ENCODE measurements around the gene LRRN1.

LRRN1 gene

DNA sequence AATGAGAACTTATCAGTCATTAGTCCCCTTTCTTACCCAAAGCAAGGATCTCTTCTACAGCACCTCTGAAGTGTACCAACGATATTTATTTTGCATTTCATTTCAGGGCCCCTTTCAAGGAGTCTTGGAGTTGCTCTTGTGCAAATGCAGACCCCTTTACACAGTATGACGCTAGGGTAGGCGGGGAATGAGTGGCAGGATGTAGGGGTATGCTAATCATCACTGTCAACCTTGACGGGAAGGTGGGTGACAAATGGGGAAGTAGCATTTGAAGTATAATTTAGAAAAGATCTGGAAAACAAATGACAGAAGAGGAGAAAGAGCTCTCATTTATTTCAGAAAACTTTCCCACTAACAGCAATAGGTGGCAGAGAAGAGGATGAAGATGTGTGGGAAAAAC lies 94.4 kb downstream of the LRRN1 start:
- in situ Hi-C loops (cut with MboI; ENCODE audit: low sequenced_read_pairs): no loop called here
